IPS-20b (cell line): ENCODE measurements around the gene TAS2R8.
"Not testable (repeated sequence)": the region's sequence is repeated elsewhere in the genome, so short reads cannot be mapped to it uniquely, and the experiment has no call there.

ENCODE experiments used
- H3K27ac ChIP-seq: one replicate; pipeline ENCODE4 v1.5.1; 2013; ENCODE audit warnings: low read length
- H3K27me3 ChIP-seq: 2 replicates; pipeline ENCODE4 v1.6.1; 2013; ENCODE audit warnings: mild to moderate bottlenecking, low read length, inconsistent platforms; ENCODE audit not compliant: insufficient read depth
- H3K36me3 ChIP-seq: 2 replicates; pipeline ENCODE4 v1.6.1; 2013; ENCODE audit warnings: low read depth, mild to moderate bottlenecking, inconsistent platforms, low read length, moderate library complexity; ENCODE audit not compliant: insufficient read depth
- H3K4me1 ChIP-seq: 2 replicates; pipeline ENCODE4 v1.6.1; 2013; ENCODE audit warnings: mild to moderate bottlenecking, control low read depth, inconsistent platforms, low read length, moderate library complexity; ENCODE audit not compliant: insufficient read depth
- H3K4me3 ChIP-seq: 2 replicates; pipeline ENCODE4 v1.5.1; 2013; ENCODE audit warnings: mild to moderate bottlenecking, low read length, inconsistent platforms
- H3K9ac ChIP-seq: 2 replicates; pipeline ENCODE4 v1.6.1; 2013; ENCODE audit warnings: low read depth, mild to moderate bottlenecking, inconsistent platforms, low read length, moderate library complexity
- H3K9me3 ChIP-seq: 2 replicates; pipeline ENCODE4 v1.6.1; 2013; ENCODE audit warnings: mild to moderate bottlenecking, low read depth, low read length, inconsistent platforms; ENCODE audit not compliant: insufficient read depth

The TAS2R8 gene

DNA sequence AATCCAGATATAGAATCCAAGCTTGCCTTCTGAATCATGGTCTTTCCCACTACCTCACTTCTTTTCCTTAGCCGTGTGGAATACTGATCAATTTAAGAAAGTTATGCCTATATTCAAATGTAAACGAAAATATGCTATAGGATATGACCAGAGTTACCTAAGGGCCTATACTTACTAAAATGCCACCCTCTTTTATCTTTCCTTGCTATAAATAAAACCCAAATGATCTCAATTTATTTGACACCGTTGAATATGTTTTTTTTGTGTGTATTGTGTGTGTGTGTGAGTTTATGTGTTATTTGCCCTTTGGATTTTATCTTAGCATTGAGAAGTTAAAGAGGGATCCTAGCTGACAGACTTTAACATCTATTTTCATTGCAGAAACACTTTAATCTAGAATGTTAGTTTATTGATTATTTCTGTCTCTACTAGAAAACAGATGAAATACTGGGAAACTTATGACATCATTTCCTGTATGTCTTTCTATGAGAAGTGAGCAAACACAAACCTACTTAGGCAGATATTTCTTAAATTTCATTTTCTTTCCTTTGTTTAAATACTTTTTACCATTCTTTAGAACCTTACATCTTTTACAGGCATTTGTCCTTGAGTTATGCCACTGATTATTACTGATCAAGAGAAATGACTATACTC lies 4.9 kb upstream of the TAS2R8 start:
- Histone ChIP-seq H3K4me1 (no peaks in the 10 kb centered on the region), H3K9me3 (no peaks in the 10 kb centered on the region), H3K9ac (no peak overlapping the region), H3K4me3 (no peak overlapping the region), H3K27ac (no peak overlapping the region), H3K27me3 (no peaks in the 10 kb centered on the region), H3K36me3 (no peaks in the 10 kb centered on the region)

DNA sequence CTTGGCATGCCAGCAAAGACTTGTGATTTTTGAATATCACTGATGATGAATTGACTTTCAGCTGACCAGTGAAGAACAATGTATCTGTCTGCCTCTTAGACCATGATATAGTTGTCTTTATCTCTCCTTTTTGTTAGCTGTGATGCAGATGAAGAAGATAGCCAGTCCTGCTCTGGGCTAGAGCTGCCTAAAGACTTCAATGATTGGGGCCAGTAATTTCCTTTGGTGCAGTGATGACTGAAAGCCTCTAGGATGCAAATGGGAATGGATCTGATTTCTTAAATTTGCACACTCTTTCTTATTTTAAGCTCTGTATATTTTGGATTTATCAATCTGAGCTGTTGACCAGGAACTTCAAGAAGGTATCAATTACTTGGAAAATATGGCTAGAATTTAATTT lies 3.0 kb upstream of the TAS2R8 start, which contains the start of gene TAS2R9:
Gene TAS2R9 (minus strand): TSS at position 101 of the 400 bp plus-strand sequence. CDS start 93 bp downstream, at position 8.
- Histone ChIP-seq H3K4me1 (no peaks in the 10 kb centered on the region; the same call in 1 of the 2 replicates), H3K4me3 (no peak within 1 kb of the TSS), H3K9ac (no peak within 1 kb of the TSS), H3K36me3 (no peaks in the 10 kb centered on the region), H3K27me3 (no peaks in the 10 kb centered on the region), H3K27ac (no peak within 1 kb of the TSS), H3K9me3 (no peaks in the 10 kb centered on the region)

- Histone ChIP-seq H3K27me3 (no peaks in the 10 kb centered on the region), H3K9ac (no peak within 1 kb of the TSS), H3K36me3 (no peaks in the 10 kb centered on the region), H3K9me3 (no peaks in the 10 kb centered on the region), H3K4me1 (peaks cover 21% of the 10 kb centered on the region), H3K4me3 (peak within 1 kb of the TSS; percentile 17; the same call in 1 of the 2 replicates), H3K27ac (no peak within 1 kb of the TSS)
Observed at GRCh38 chr12:10802587-10802986, 4.5 kb downstream of the TAS2R8 start, which contains the start of gene TAS2R7. TAS2R7 (minus strand) TSS chr12:10802627; CDS start chr12:10802570, 57 bp downstream.

DNA sequence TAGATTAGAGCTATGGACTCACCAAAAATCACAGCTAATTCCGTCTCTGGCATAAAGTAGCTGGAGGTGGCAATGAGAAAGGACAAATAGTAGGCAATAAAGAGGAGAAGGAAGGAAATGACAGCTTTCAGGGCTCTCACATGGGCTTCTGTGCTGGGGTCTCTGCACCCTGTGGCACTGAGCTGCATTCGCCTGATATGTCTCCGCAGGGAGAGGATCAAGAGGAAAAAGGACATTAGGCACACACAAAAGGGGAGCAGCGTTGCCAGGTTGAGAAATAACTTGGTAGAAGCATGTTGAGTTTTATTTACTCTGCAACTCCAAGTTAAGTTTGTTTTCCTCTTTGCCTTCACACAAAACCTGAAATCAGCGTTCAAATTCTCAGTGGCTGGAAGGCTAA lies 5.3 kb downstream of the TAS2R8 start:
- peaks cover 21% of the 10 kb centered on the region for H3K4me1 ChIP-seq
- H3K9me3 ChIP-seq: no peaks in the 10 kb centered on the region
- H3K27me3 ChIP-seq: no peaks in the 10 kb centered on the region
- H3K27ac ChIP-seq: no peak overlapping the region
- no peak overlapping the region for H3K9ac ChIP-seq
- H3K36me3 ChIP-seq: no peaks in the 10 kb centered on the region
- no peak overlapping the region for H3K4me3 ChIP-seq

DNA sequence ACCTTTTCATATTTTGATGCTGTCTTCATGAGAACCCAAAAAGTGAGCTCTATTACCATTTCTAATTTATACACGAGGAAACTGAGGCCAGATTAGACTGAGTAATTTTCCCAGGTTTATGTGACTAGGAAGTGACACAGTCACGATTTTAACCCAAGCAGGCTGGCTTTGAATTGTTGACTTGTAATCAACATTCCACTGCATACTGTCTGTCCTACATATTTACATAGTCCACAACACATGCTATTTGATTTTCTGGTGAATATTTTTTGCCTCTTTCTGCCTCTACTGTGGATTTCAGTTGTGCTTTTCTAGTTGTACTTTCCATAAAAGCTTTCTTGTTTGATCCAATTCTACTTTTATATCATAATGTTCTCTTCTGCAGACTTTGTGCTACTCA lies 12.9 kb downstream of the TAS2R8 start:
- Histone ChIP-seq H3K4me3 (no peak overlapping the region), H3K9me3 (no peaks in the 10 kb centered on the region), H3K27ac (no peak overlapping the region), H3K4me1 (no peaks in the 10 kb centered on the region), H3K9ac (no peak overlapping the region), H3K27me3 (no peaks in the 10 kb centered on the region), H3K36me3 (no peaks in the 10 kb centered on the region)

GRCh38 chr12:10791769-10792168 lies 15.3 kb downstream of the TAS2R8 start:
- H3K27ac ChIP-seq, H3K9ac ChIP-seq, H3K4me3 ChIP-seq, H3K27me3 ChIP-seq, H3K9me3 ChIP-seq, H3K4me1 ChIP-seq, H3K36me3 ChIP-seq: not testable (repeated sequence)

DNA sequence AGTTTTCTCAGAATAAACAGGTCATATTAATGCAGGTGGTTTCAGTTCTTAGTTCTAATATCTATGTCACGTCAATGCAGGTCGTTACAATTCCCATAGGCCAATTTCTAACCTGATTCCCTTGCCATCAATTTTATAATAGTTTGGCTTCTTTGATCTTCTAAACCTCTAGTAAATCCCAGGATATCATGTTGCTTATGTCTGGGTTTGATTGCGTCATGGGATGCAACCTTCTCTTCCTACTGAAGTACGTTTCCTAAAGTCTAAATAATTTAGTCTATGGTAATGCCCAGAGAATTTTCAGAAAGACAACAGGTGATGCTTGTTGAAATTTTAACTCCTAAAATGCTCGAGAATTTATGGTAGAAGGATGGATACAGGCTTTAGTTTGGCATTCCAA lies 23.8 kb downstream of the TAS2R8 start:
- no peaks in the 10 kb centered on the region for H3K36me3 ChIP-seq
- no peaks in the 10 kb centered on the region for H3K4me1 ChIP-seq
- H3K27me3 ChIP-seq: no peaks in the 10 kb centered on the region
- no peaks in the 10 kb centered on the region for H3K9me3 ChIP-seq
- H3K4me3 ChIP-seq: no peak overlapping the region
- H3K27ac ChIP-seq: no peak overlapping the region
- no peak overlapping the region for H3K9ac ChIP-seq

- H3K4me3 ChIP-seq: no peak overlapping the region
- H3K9ac ChIP-seq: no peak overlapping the region
- H3K36me3 ChIP-seq: no peaks in the 10 kb centered on the region
- no peaks in the 10 kb centered on the region for H3K9me3 ChIP-seq
- no peak overlapping the region for H3K27ac ChIP-seq
- no peaks in the 10 kb centered on the region for H3K4me1 ChIP-seq
- H3K27me3 ChIP-seq: no peaks in the 10 kb centered on the region
Observed at GRCh38 chr12:10779103-10779502, 28.0 kb downstream of the TAS2R8 start.

GRCh38 chr12:10771132-10771733 lies 35.9 kb downstream of the TAS2R8 start:
- no peaks in the 10 kb centered on the region for H3K4me1 ChIP-seq
- no peak overlapping the region for H3K9ac ChIP-seq
- H3K27me3 ChIP-seq: no peaks in the 10 kb centered on the region; the same call in 1 of the 2 replicates
- H3K9me3 ChIP-seq: no peaks in the 10 kb centered on the region
- no peak overlapping the region for H3K27ac ChIP-seq
- no peak overlapping the region for H3K4me3 ChIP-seq
- no peaks in the 10 kb centered on the region for H3K36me3 ChIP-seq

GRCh38 chr12:10759657-10760056 lies 47.4 kb downstream of the TAS2R8 start:
- Histone ChIP-seq H3K4me3 (no peak overlapping the region), H3K27me3 (no peaks in the 10 kb centered on the region), H3K9ac (no peak overlapping the region), H3K9me3 (peaks cover 17% of the 10 kb centered on the region), H3K36me3 (no peaks in the 10 kb centered on the region), H3K27ac (no peak overlapping the region), H3K4me1 (no peaks in the 10 kb centered on the region)

- no peak overlapping the region for H3K9ac ChIP-seq
- no peak overlapping the region for H3K27ac ChIP-seq
- H3K36me3 ChIP-seq: no peaks in the 10 kb centered on the region
- no peaks in the 10 kb centered on the region for H3K27me3 ChIP-seq
- no peaks in the 10 kb centered on the region for H3K4me1 ChIP-seq
- no peak overlapping the region for H3K4me3 ChIP-seq
- H3K9me3 ChIP-seq: peaks cover 17% of the 10 kb centered on the region
Observed at GRCh38 chr12:10756194-10756593, 50.9 kb downstream of the TAS2R8 start.
